ENCODE measurements around the gene PLCB2. TPM values are rescaled to one million over a fixed set of nuclear protein-coding genes. Genes with fewer than 3 reads are reported as not detected.
A peak's percentile ranks its signal among the peaks of the same experiment; 100 is the strongest.

PLCB2 gene
- total and polyA plus RNA-seq, 2 donors (not counting 3 experiments of a cell fraction or from before 2014, with no cell fraction given) = 1.5 to 1.6 TPM

DNA sequence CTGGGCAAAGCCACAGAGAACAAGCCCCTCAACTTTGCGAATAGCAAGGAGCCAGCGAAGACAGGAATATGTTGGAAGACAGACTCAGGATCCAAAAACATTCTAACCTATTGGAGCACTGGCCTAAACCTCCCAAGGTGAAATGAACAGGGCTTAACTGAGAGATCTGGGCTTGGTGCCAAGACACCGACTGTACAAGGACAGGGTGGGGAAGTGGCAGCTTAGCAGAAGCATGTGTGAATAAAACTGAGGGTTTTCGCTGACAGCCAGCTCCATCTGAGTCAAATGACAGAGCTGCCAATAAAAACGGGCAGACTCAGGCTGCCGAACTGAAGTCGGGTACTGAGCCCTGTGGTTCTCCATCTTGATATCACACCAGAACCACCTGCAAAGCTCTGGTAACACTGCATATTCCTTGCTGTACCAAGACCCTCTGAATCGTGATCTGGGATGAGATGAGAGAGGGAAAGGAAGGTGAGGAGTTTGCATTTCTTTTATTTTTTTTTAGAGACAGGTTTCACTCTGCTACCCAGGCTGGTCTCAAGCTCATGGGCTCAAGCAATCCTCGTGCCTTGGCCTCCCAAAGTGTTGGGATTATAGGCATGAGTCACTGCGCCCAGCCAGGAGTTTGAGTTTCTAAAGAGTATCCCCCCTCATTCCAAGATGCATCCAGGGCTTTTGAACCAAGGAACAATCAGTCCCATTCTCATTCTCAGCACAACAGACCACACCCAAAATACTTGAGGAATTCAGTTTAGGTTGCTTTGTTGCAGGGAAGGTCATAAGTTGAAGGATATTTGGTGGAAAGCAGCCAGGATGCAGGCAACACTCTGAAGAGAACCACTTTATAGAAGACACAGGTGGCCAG, 6.0 kb upstream of the PLCB2 start:
- peak; percentile 29 for TF ChIP-seq GATA2 (IDR thresholded peaks at IDR 0.05; ENCODE audit: insufficient read depth, insufficient read length, low read depth, low read length)
- TF ChIP-seq, protein P1, sequence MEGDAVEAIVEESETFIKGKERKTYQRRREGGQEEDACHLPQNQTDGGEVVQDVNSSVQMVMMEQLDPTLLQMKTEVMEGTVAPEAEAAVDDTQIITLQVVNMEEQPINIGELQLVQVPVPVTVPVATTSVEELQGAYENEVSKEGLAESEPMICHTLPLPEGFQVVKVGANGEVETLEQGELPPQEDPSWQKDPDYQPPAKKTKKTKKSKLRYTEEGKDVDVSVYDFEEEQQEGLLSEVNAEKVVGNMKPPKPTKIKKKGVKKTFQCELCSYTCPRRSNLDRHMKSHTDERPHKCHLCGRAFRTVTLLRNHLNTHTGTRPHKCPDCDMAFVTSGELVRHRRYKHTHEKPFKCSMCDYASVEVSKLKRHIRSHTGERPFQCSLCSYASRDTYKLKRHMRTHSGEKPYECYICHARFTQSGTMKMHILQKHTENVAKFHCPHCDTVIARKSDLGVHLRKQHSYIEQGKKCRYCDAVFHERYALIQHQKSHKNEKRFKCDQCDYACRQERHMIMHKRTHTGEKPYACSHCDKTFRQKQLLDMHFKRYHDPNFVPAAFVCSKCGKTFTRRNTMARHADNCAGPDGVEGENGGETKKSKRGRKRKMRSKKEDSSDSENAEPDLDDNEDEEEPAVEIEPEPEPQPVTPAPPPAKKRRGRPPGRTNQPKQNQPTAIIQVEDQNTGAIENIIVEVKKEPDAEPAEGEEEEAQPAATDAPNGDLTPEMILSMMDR (IDR thresholded peaks at IDR 0.05; ENCODE audit: extremely low read depth in 1 of 2, insufficient read depth in 1 of 2, low read depth in 1 of 2, low read length in 2 of 2) = no peak
- no peak for TF ChIP-seq POLR2A (IDR thresholded peaks at IDR 0.05; ENCODE audit: low read depth, low read length)
- TF ChIP-seq MYC (IDR thresholded peaks at IDR 0.05; ENCODE audit: low read depth, low read length) = no peak
- Histone ChIP-seq H3K36me3 (ENCODE audit: control insufficient read depth in 2 of 2, extremely low read depth in 1 of 2, insufficient read depth in 2 of 2, low read length in 2 of 2) (no peaks in the 10 kb centered on the region), H3K4me2 (ENCODE audit: insufficient read depth, low read length) (peak overlapping the region; percentile 12), H3K4me1 (ENCODE audit: control insufficient read depth, extremely low read depth, insufficient read depth, low read length) (peaks cover 24% of the 10 kb centered on the region), H2AFZ (ENCODE audit: low read depth, low read length) (no peak overlapping the region), H3K9ac (replicated peaks; ENCODE audit: extremely low read depth, insufficient read depth, low read length) (no peak overlapping the region), H4K20me1 (replicated peaks; ENCODE audit: control insufficient read depth, extremely low read depth, insufficient read depth, low read length) (no peaks in the 10 kb centered on the region), H3K9me3 (replicated peaks; ENCODE audit: control insufficient read depth, insufficient read depth, low read length) (no peaks in the 10 kb centered on the region), H3K79me2 (ENCODE audit: control insufficient read depth, insufficient read depth, low read length) (no peaks in the 10 kb centered on the region), H3K4me3 (replicated peaks in 1 of 3; ENCODE audit: insufficient read depth in 1 of 3, low read depth in 1 of 3, low read length in 3 of 3) (no peak overlapping the region), H3K27me3 (ENCODE audit: control insufficient read depth in 2 of 2, insufficient read depth in 2 of 2, low read length in 2 of 2) (no peaks in the 10 kb centered on the region), H3K27ac (ENCODE audit: insufficient read depth, low read depth, low read length) (no peak overlapping the region), H3K9me1 (replicated peaks; ENCODE audit: control insufficient read depth, extremely low read depth, insufficient read depth, low read length) (no peaks in the 10 kb centered on the region)
- intact Hi-C loops (cut with micrococcal nuclease) = no loop called here
- dilution Hi-C loops (cut with MboI; ENCODE audit: extremely low pct_ligation_motif_present, low sequenced_read_pairs) = no loop called here
- POLR2A ChIA-PET = interaction anchor here (0.8 to 1.4 kb wide), 2 partner anchors 14 to 23 kb away, joined by 3 to 5 read pairs; no protein-coding TSS in a partner anchor
- DNase-seq (ENCODE audit: low read depth, low spot score) = peak; percentile 43
- BruUV-seq (replicated peaks) = no TSS peak
- CTCF ChIA-PET = interaction anchor here (0.9 to 15.0 kb wide), 10 partner anchors 9 to 107 kb away, joined by 3 to 403 read pairs (median 4); partner anchors contain the start of genes CCDC9B and INAFM2
- peak; percentile 54 for FAIRE-seq

Data from endothelial cell of umbilical vein (primary cell).